ENCODE results near the gene MBD3L1. TPM values are rescaled to one million over a fixed set of nuclear protein-coding genes. Genes with fewer than 3 reads are reported as not detected.

MBD3L1 gene
- total and polyA plus RNA-seq, 2 experiments from 2014 or later = not detected

DNA sequence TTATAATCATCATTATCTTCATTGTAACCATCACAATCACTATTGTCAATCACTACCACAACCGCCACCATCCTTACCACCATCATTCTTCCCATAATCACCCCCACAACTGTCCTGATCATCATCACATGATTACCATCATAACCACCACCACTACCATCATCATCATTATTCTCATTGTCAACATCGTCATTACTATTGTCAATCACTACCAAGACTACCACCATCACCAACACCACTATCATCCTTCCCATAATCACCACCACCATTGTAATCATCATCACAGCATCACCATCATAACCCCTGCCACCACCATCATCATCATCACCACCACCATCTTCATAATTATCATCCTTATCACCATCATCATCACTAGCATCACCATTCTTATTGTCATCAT is 55.2 kb downstream of the MBD3L1 start:
- no peaks in the 10 kb centered on the region for H3K4me1 Mint-ChIP-seq
- peaks cover 3% of the 10 kb centered on the region for H3K27me3 Mint-ChIP-seq (ENCODE audit: insufficient read depth, low read depth, poor library complexity)

More for the DNA sequence above, 55.2 kb downstream of the MBD3L1 start:
- no peak for DNase-seq (ENCODE audit: low spot score)
- Histone ChIP-seq H3K4me3 (no peak overlapping the region), H3K27ac (ENCODE audit: low read depth) (no peak overlapping the region), H3K36me3 (ENCODE audit: insufficient read depth) (peaks cover 7% of the 10 kb centered on the region; the same call in 1 of the 2 replicates), H3K4me1 (ENCODE audit: insufficient read depth) (no peaks in the 10 kb centered on the region), H3K27me3 (ENCODE audit: insufficient read depth) (no peaks in the 10 kb centered on the region), H3F3A (replicated peaks; ENCODE audit: low read depth) (no peaks in the 10 kb centered on the region), H4K20me1 (replicated peaks; ENCODE audit: insufficient read depth) (no peaks in the 10 kb centered on the region), H3K79me2 (replicated peaks; ENCODE audit: insufficient read depth) (no peaks in the 10 kb centered on the region), H3K4me2 (no peak overlapping the region), H3K9me2 (ENCODE audit: insufficient read depth) (no peaks in the 10 kb centered on the region), H2AFZ (no peak overlapping the region)
- Mint-ChIP-seq H3K36me3 (ENCODE audit: low read depth) (peaks cover 15% of the 10 kb centered on the region), H3K4me3 (no peak overlapping the region), H3K9me3 (no peaks in the 10 kb centered on the region; the same call in 2 of the 3 replicates), H3K27ac (no peak overlapping the region)
- TF ChIP-seq ZNF331 (CRISPR knock-in tag; IDR thresholded peaks at IDR 0.05; ENCODE audit: low read depth) (no peak), POLR2AphosphoS5 (IDR thresholded peaks at IDR 0.05; ENCODE audit: low read depth) (no peak)
- TF ChIP-seq, protein P1, sequence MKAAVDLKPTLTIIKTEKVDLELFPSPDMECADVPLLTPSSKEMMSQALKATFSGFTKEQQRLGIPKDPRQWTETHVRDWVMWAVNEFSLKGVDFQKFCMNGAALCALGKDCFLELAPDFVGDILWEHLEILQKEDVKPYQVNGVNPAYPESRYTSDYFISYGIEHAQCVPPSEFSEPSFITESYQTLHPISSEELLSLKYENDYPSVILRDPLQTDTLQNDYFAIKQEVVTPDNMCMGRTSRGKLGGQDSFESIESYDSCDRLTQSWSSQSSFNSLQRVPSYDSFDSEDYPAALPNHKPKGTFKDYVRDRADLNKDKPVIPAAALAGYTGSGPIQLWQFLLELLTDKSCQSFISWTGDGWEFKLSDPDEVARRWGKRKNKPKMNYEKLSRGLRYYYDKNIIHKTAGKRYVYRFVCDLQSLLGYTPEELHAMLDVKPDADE (IDR thresholded peaks at IDR 0.05) = no peak
- TF ChIP-seq, protein P2, sequence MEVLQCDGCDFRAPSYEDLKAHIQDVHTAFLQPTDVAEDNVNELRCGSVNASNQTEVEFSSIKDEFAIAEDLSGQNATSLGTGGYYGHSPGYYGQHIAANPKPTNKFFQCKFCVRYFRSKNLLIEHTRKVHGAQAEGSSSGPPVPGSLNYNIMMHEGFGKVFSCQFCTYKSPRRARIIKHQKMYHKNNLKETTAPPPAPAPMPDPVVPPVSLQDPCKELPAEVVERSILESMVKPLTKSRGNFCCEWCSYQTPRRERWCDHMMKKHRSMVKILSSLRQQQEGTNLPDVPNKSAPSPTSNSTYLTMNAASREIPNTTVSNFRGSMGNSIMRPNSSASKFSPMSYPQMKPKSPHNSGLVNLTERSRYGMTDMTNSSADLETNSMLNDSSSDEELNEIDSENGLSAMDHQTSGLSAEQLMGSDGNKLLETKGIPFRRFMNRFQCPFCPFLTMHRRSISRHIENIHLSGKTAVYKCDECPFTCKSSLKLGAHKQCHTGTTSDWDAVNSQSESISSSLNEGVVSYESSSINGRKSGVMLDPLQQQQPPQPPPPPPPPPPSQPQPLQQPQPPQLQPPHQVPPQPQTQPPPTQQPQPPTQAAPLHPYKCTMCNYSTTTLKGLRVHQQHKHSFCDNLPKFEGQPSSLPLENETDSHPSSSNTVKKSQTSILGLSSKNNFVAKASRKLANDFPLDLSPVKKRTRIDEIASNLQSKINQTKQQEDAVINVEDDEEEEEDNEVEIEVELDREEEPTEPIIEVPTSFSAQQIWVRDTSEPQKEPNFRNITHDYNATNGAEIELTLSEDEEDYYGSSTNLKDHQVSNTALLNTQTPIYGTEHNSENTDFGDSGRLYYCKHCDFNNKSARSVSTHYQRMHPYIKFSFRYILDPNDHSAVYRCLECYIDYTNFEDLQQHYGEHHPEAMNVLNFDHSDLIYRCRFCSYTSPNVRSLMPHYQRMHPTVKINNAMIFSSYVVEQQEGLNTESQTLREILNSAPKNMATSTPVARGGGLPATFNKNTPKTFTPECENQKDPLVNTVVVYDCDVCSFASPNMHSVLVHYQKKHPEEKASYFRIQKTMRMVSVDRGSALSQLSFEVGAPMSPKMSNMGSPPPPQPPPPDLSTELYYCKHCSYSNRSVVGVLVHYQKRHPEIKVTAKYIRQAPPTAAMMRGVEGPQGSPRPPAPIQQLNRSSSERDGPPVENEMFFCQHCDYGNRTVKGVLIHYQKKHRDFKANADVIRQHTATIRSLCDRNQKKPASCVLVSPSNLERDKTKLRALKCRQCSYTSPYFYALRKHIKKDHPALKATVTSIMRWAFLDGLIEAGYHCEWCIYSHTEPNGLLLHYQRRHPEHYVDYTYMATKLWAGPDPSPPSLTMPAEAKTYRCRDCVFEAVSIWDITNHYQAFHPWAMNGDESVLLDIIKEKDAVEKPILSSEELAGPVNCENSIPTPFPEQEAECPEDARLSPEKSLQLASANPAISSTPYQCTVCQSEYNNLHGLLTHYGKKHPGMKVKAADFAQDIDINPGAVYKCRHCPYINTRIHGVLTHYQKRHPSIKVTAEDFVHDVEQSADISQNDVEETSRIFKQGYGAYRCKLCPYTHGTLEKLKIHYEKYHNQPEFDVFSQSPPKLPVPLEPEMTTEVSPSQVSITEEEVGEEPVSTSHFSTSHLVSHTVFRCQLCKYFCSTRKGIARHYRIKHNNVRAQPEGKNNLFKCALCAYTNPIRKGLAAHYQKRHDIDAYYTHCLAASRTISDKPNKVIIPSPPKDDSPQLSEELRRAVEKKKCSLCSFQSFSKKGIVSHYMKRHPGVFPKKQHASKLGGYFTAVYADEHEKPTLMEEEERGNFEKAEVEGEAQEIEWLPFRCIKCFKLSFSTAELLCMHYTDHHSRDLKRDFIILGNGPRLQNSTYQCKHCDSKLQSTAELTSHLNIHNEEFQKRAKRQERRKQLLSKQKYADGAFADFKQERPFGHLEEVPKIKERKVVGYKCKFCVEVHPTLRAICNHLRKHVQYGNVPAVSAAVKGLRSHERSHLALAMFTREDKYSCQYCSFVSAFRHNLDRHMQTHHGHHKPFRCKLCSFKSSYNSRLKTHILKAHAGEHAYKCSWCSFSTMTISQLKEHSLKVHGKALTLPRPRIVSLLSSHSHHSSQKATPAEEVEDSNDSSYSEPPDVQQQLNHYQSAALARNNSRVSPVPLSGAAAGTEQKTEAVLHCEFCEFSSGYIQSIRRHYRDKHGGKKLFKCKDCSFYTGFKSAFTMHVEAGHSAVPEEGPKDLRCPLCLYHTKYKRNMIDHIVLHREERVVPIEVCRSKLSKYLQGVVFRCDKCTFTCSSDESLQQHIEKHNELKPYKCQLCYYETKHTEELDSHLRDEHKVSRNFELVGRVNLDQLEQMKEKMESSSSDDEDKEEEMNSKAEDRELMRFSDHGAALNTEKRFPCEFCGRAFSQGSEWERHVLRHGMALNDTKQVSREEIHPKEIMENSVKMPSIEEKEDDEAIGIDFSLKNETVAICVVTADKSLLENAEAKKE (CRISPR knock-in tag; IDR thresholded peaks at IDR 0.05) = no peak
- ATAC-seq = no peak
